H1 (cell line): ENCODE measurements around the gene PDE4C. TPM values are rescaled to one million over a fixed set of nuclear protein-coding genes. Genes with fewer than 3 reads are reported as not detected.

Source experiments
- CTCF ChIA-PET: fragments of 300-600 bp; sonication (Branson Sonifier 250); formaldehyde crosslinking; loops from one replicate; lab custom pipeline; 2021; ENCODE audit not compliant: partially characterized antibody; lab: Charles Lee
- POLR2A ChIA-PET: fragments of 300-600 bp; sonication (Branson Sonifier 250); formaldehyde crosslinking; loops from one replicate; lab custom pipeline; 2021; ENCODE audit warnings: inconsistent platforms; ENCODE audit not compliant: partially characterized antibody; lab: Charles Lee
- DNase-seq, 2 experiments: peaks; one replicate each; pipeline versions ENCODE4 v3.0.0 to v3.0.0-alpha.2; 2010 to 2022; ENCODE audit warnings: low spot score in 2 of 2, low read depth in 1 of 2, mixed read lengths in 1 of 2
- FAIRE-seq: peaks from 2 replicates; lab custom pipeline; 2011; peaks lifted over from hg19 to GRCh38; lab: Jason Lieb, UNC
- H2AFZ ChIP-seq: 2 replicates; pipeline ENCODE4 v1.8.1; 2012; ENCODE audit warnings: low read length, inconsistent platforms
- H2AK5ac ChIP-seq: 2 replicates; pipeline ENCODE4 v1.6.1; 2013; ENCODE audit warnings: low read depth, low read length
- H2BK120ac ChIP-seq: replicated peaks from 2 replicates; pipeline ENCODE3; 2013; ENCODE audit warnings: low read depth, low read length, inconsistent platforms
- H2BK12ac ChIP-seq: 2 replicates; pipeline ENCODE4 v1.6.1; 2013; ENCODE audit warnings: low read depth, low read length
- H2BK15ac ChIP-seq: 2 replicates; pipeline ENCODE4 v1.6.1; 2013; ENCODE audit warnings: low read length
- H2BK20ac ChIP-seq: 2 replicates; pipeline ENCODE4 v1.6.1; 2013; ENCODE audit warnings: low read length
- H2BK5ac ChIP-seq: 2 replicates; pipeline ENCODE4 v1.6.1; 2013; ENCODE audit warnings: low read depth, low read length
- H3K14ac ChIP-seq: 2 replicates; pipeline ENCODE4 v1.6.1; 2013; ENCODE audit warnings: inconsistent platforms; ENCODE audit not compliant: insufficient read length
- H3K18ac ChIP-seq: 2 replicates; pipeline ENCODE4 v1.6.1; 2013; ENCODE audit warnings: low read length; ENCODE audit errors: extremely low read depth
- H3K23ac ChIP-seq: 2 replicates; pipeline ENCODE4 v1.6.1; 2013; ENCODE audit warnings: inconsistent platforms; ENCODE audit not compliant: insufficient read length
- H3K23me2 ChIP-seq: 2 replicates; pipeline ENCODE4 v1.6.1; 2013; ENCODE audit warnings: low read depth, low read length
- H3K27ac ChIP-seq: 2 replicates; pipeline ENCODE4 v1.6.1; 2011; ENCODE audit warnings: low read depth, low read length, inconsistent platforms
- H3K27me3 ChIP-seq, 4 experiments: replicated peaks in 1 of 4; 1 replicate in 1 of 4; 2 replicates in 3 of 4; pipeline versions ENCODE4 v1.6.1 to v1.8.1; 2011 to 2013; ENCODE audit warnings: low read length in 3 of 4, mild to moderate bottlenecking in 3 of 4, inconsistent platforms in 2 of 4, mixed read lengths in 2 of 4, moderate library complexity in 1 of 4; ENCODE audit not compliant: control insufficient read depth in 3 of 4, insufficient read depth in 3 of 4; ENCODE audit errors: extremely low read depth in 1 of 4
- H3K36me3 ChIP-seq, 4 experiments: 2 replicates each; pipeline versions ENCODE4 v1.6.1 to v1.8.1; 2011 to 2013; ENCODE audit warnings: mild to moderate bottlenecking in 4 of 4, low read length in 3 of 4, moderate library complexity in 2 of 4, control low read depth in 1 of 4, inconsistent platforms in 1 of 4; ENCODE audit not compliant: insufficient read depth in 4 of 4, control insufficient read depth in 2 of 4
- H3K4ac ChIP-seq: replicated peaks from 2 replicates; pipeline ENCODE3; 2013; ENCODE audit warnings: low read length, low read depth, mixed read lengths, inconsistent platforms; ENCODE audit not compliant: insufficient read length
- H3K4me1 ChIP-seq, 4 experiments: replicated peaks in 1 of 4; 1 replicate in 1 of 4; 2 replicates in 3 of 4; pipeline versions ENCODE4 v1.6.1 to v1.8.1; 2011 to 2013; ENCODE audit warnings: low read length in 3 of 4, inconsistent platforms in 2 of 4, mixed read lengths in 1 of 4; ENCODE audit not compliant: insufficient read depth in 4 of 4, control insufficient read depth in 3 of 4
- H3K4me2 ChIP-seq, 2 experiments: 2 replicates each; pipeline versions ENCODE4 v1.6.1 to v1.8.1; 2011 to 2013; ENCODE audit warnings: low read depth in 2 of 2, low read length in 2 of 2, control low read depth in 1 of 2, inconsistent platforms in 1 of 2, mild to moderate bottlenecking in 1 of 2; ENCODE audit not compliant: insufficient read depth in 1 of 2
- H3K4me3 ChIP-seq, 4 experiments: fragments of 200-600, 300-600 bp in 1 of 4; sonication (generic), shearing (Covaris generic), sonication (Bioruptor Twin) in 1 of 4; 2 replicates each; pipeline versions ENCODE4 v1.5.1 to v1.8.1; 2011 to 2016; ENCODE audit warnings: low read length in 4 of 4, low read depth in 3 of 4, control low read depth in 2 of 4, inconsistent platforms in 2 of 4, mild to moderate bottlenecking in 2 of 4, mixed read lengths in 1 of 4, moderate library complexity in 1 of 4; ENCODE audit not compliant: insufficient read depth in 2 of 4; ENCODE audit errors: extremely low read depth in 1 of 4
- H3K56ac ChIP-seq: replicated peaks from 2 replicates; pipeline ENCODE3; 2013; ENCODE audit warnings: low read depth, mild to moderate bottlenecking, mixed read lengths, low read length, inconsistent platforms; ENCODE audit not compliant: insufficient read length
- H3K79me1 ChIP-seq: 2 replicates; pipeline ENCODE4 v1.6.1; 2013; ENCODE audit warnings: low read depth, low read length, control low read depth
- H3K79me2 ChIP-seq, 2 experiments: 2 replicates each; pipeline versions ENCODE4 v1.6.1 to v1.8.1; 2012 to 2013; ENCODE audit warnings: low read length in 2 of 2, mild to moderate bottlenecking in 2 of 2, inconsistent platforms in 1 of 2; ENCODE audit not compliant: insufficient read depth in 2 of 2, control insufficient read depth in 1 of 2
- H3K9ac ChIP-seq, 4 experiments: replicated peaks in 1 of 4; 1 replicate in 1 of 4; 2 replicates in 3 of 4; pipeline versions ENCODE4 v1.6.1 to v1.8.1; 2011 to 2013; ENCODE audit warnings: low read depth in 3 of 4, low read length in 3 of 4, control low read depth in 2 of 4, mild to moderate bottlenecking in 2 of 4, moderate library complexity in 2 of 4, inconsistent platforms in 1 of 4; ENCODE audit errors: extremely low read depth in 1 of 4
- H3K9me3 ChIP-seq, 2 experiments: 2 replicates each; pipeline versions ENCODE4 v1.6.1 to v1.8.1; 2012 to 2013; ENCODE audit warnings: mild to moderate bottlenecking in 2 of 2, moderate library complexity in 2 of 2, control low read depth in 1 of 2, inconsistent platforms in 1 of 2, low read depth in 1 of 2, low read length in 1 of 2, mixed read lengths in 1 of 2; ENCODE audit not compliant: insufficient read depth in 2 of 2
- H4K20me1 ChIP-seq, 2 experiments: replicated peaks in 1 of 2; 2 replicates each; pipeline versions ENCODE3 to v1.8.1; 2011 to 2013; ENCODE audit warnings: inconsistent platforms in 2 of 2, low read length in 2 of 2, mild to moderate bottlenecking in 1 of 2; ENCODE audit not compliant: insufficient read depth in 2 of 2, control insufficient read depth in 1 of 2
- H4K5ac ChIP-seq: 2 replicates; pipeline ENCODE4 v1.6.1; 2013; ENCODE audit warnings: low read length, low read depth, mixed read lengths, inconsistent platforms; ENCODE audit not compliant: insufficient read length
- H4K8ac ChIP-seq: 2 replicates; pipeline ENCODE4 v1.8.0; 2013; ENCODE audit warnings: mild to moderate bottlenecking, moderate library complexity, low read length, inconsistent platforms; ENCODE audit not compliant: insufficient read depth; ENCODE audit errors: extremely low read depth
- H4K91ac ChIP-seq: replicated peaks from 2 replicates; pipeline ENCODE3; 2013; ENCODE audit warnings: low read length, mixed read lengths, inconsistent platforms; ENCODE audit not compliant: insufficient read length
- SIN3A ChIP-seq, 2 experiments: IDR thresholded peaks in 1 of 2; conservative IDR thresholded peaks in 1 of 2; 2 replicates each; pipeline ENCODE4 v1.6.1; 2011 to 2012; ENCODE audit warnings: low read length in 2 of 2, improper control_type of control experiment in 1 of 2, low read depth in 1 of 2, mild to moderate bottlenecking in 1 of 2
- SIRT6 ChIP-seq: IDR thresholded peaks from one replicate; pipeline ENCODE4 v1.7.1; 2012; ENCODE audit warnings: low read length, inconsistent platforms
- WGBS, 2 experiments: shearing (Covaris generic) in 1 of 2; methylation state at CpG; one replicate each; pipeline versions ENCODE4 v1.1.6 to v1.1.7; 2013 to 2015; ENCODE audit warnings: low lambda C conversion rate in 2 of 2, mixed read lengths in 2 of 2, inconsistent platforms in 1 of 2, low coverage in 1 of 2, missing lambda C conversion rate in 1 of 2; ENCODE audit not compliant: insufficient replicate concordance in 2 of 2, insufficient coverage in 1 of 2, insufficient read length in 1 of 2; ENCODE audit errors: extremely low coverage in 1 of 2, missing lambda C conversion rate in 1 of 2; 5-methylcytosine and 5-hydroxymethylcytosine counted together
- polyA plus RNA-seq, 7 experiments: library from polyadenylated mRNA; depleted of rRNA in 3 of 7; stranded (reverse) in 5 of 7; unstranded in 2 of 7; fragments of >200 nt in 5 of 7; fragments of 200-250 nt in 2 of 7; gene quantifications; 1 replicate in 5 of 7; 2 replicates in 1 of 7; 4 replicates in 1 of 7; pipeline versions ENCODE4 v1.2.1 to v1.2.3, GENCODE V29; 2011 to 2013; ENCODE audit warnings: missing spikeins in 2 of 7, mixed read lengths in 2 of 7
- total RNA-seq: library from RNA; stranded (reverse); fragmentation: NEBNext Ultra II Directional; extraction: Animal tissue kit (Norgen Biotek cat#: 25700); gene quantifications from 2 replicates; pipeline ENCODE4 v1.2.1, GENCODE V29; 2021

PDE4C gene
- total and polyA plus RNA-seq, 2 of the 8 experiments (the other 6 are each of a cell fraction or from before 2014, with no cell fraction given): 2.7 to 3.1 TPM

GRCh38 chr19:18216789-18217188 is 9.4 kb downstream of the PDE4C start:
- Histone ChIP-seq H3K18ac (no peak overlapping the region), H3K9me3 (no peaks in the 10 kb centered on the region), H3K36me3 (no peaks in the 10 kb centered on the region), H2BK15ac (no peak overlapping the region), H4K8ac (no peak overlapping the region), H4K91ac (no peak overlapping the region), H2BK5ac (no peak overlapping the region), H2AFZ (no peak overlapping the region), H3K9ac (no peak overlapping the region), H3K4me2 (no peak overlapping the region), H2AK5ac (no peak overlapping the region), H2BK12ac (no peak overlapping the region), H3K14ac (no peak overlapping the region), H3K79me1 (no peaks in the 10 kb centered on the region), H3K27ac (no peak overlapping the region), H4K5ac (no peak overlapping the region), H4K20me1 (no peaks in the 10 kb centered on the region), H2BK120ac (no peak overlapping the region), H2BK20ac (no peak overlapping the region), H3K23ac (no peak overlapping the region), H3K23me2 (no peaks in the 10 kb centered on the region; the same call in 1 of the 2 replicates), H3K79me2 (no peaks in the 10 kb centered on the region), H3K4me1 (peaks cover 0 to 6% (median 6%) of the 10 kb centered on the region in 4 experiments; a peak in 5 of 7 replicates), H3K4ac (no peak overlapping the region), H3K4me3 (no peak overlapping the region), H3K56ac (no peak overlapping the region), H3K27me3 (no peaks in the 10 kb centered on the region)
- FAIRE-seq (no peak), DNase-seq (no peak)
- WGBS, 2 experiments: 94% methylated on average over 8 of the region's 8 CpGs; no CpG with 5 or more reads in 1 of the 2 experiments
- POLR2A ChIA-PET: interaction anchor here (0.6 kb wide), 1 partner anchor 536 kb away, joined by 4 read pairs; no protein-coding TSS in a partner anchor
- TF ChIP-seq SIN3A (conservative IDR thresholded peaks at IDR 0.05 in 1 of 2, IDR thresholded peaks at IDR 0.05 in 1 of 2; ENCODE audit: low read depth in 1 of 2, low read length in 2 of 2) (no peak), SIRT6 (no peak)
- CTCF ChIA-PET: interaction anchor here (1.1 to 8.3 kb wide), 5 partner anchors 8 to 95 kb away, joined by 3 to 67 read pairs (median 6); no protein-coding TSS in a partner anchor
